ENCODE results near the gene RADIL. TPM values are rescaled to one million over a fixed set of nuclear protein-coding genes. Genes with fewer than 3 reads are reported as not detected.

Gene RADIL
- total and polyA plus RNA-seq, 2 donors (not counting 1 experiment from before 2014, with no cell fraction given), result not detected

- DNase-seq (no peak), ATAC-seq (ENCODE audit: low read depth) (peak; percentile 23)
- H3K4me3 ChIP-seq (ENCODE audit: control extremely low read depth in 1 of 5, extremely low read depth in 1 of 5, insufficient read depth in 1 of 5, low read depth in 2 of 5, low read length in 4 of 5), result peak overlapping the region in 4 of 5 experiments; percentile 47 to 63 (median 61)
- H3K27ac ChIP-seq (ENCODE audit: low read length in 2 of 2), result no peak overlapping the region
- POLR2A ChIA-PET, result interaction anchor here (0.7 to 2.1 kb wide), 2 partner anchors 17 to 109 kb away, joined by 4 to 9 read pairs; partner anchors contain the start of gene AP5Z1
- peaks cover 0 to 9% of the 10 kb centered on the region in 2 donors for H3K4me1 ChIP-seq (ENCODE audit: control insufficient read depth in 2 of 2, insufficient read depth in 2 of 2, low read length in 2 of 2)
- 30% methylated on average over 46 of the region's 47 CpGs for whole genome bisulfite sequencing (ENCODE audit: insufficient coverage)
- H3K27me3 ChIP-seq (replicated peaks in 1 of 4; ENCODE audit: control extremely low read depth in 1 of 4, control insufficient read depth in 3 of 4, insufficient read depth in 4 of 4, low read length in 3 of 4), result no peaks in the 10 kb centered on the region
- no peaks in the 10 kb centered on the region for H4K20me1 ChIP-seq (ENCODE audit: control insufficient read depth, insufficient read depth, low read length, poor library complexity, severe bottlenecking)
- H3K79me2 ChIP-seq (ENCODE audit: control insufficient read depth, insufficient read depth, low read length), result no peaks in the 10 kb centered on the region
- H3K36me3 ChIP-seq (replicated peaks in 1 of 2; ENCODE audit: control extremely low read depth in 1 of 2, control insufficient read depth in 1 of 2, extremely low read depth in 1 of 2, insufficient read depth in 2 of 2, low read length in 1 of 2), result peaks cover 0 to 32% of the 10 kb centered on the region in 2 experiments
- Mint-ChIP-seq H3K4me1 (peaks cover 2% of the 10 kb centered on the region), H3K27ac (no peak overlapping the region), H3K27me3 (no peaks in the 10 kb centered on the region), H3K9me3 (ENCODE audit: insufficient read depth) (no peaks in the 10 kb centered on the region), H3K4me3 (peak overlapping the region; percentile 61)
- H3K4me2 ChIP-seq (replicated peaks; ENCODE audit: low read depth, low read length, poor library complexity, severe bottlenecking), result peak overlapping the region; percentile 93
- H3K9me3 ChIP-seq (ENCODE audit: control extremely low read depth in 1 of 3, control insufficient read depth in 2 of 3, insufficient read depth in 1 of 3, low read length in 2 of 3), result peaks cover 0 to 14% (median 0%) of the 10 kb centered on the region in 3 donors
- TF ChIP-seq CTCF (IDR thresholded peaks at IDR 0.05) (no peak), EZH2 (IDR thresholded peaks at IDR 0.05; ENCODE audit: borderline replicate concordance, insufficient read depth, low read depth, low read length, poor library complexity, severe bottlenecking) (no peak)
- H2AFZ ChIP-seq (ENCODE audit: insufficient read depth, low read depth, low read length, poor library complexity, severe bottlenecking), result peak overlapping the region; percentile 60
- intact Hi-C loops (cut with micrococcal nuclease), result loop anchor here (1.0 to 10.0 kb wide), 4 partner anchors 17 to 400 kb away; partner anchors contain the start of genes AP5Z1 and WIPI2
- CTCF ChIA-PET, result interaction anchor here (0.6 to 2.8 kb wide), 8 partner anchors 17 to 1436 kb away, joined by 4 to 14 read pairs (median 6); partner anchors contain the start of gene AP5Z1
- H3K9ac ChIP-seq (ENCODE audit: low read length), result peak overlapping the region; percentile 68
These were observed 90.9 kb downstream of the RADIL start for GRCh38 chr7:4792537-4793126.
